ENCODE results near the gene TRAF6.

Gene TRAF6

GRCh38 chr11:36498721-36499120 is 11.4 kb downstream of the TRAF6 start:
- DNase-seq (ENCODE audit: low read depth), result no peak
- TF ChIP-seq CTCF (IDR thresholded peaks at IDR 0.05; ENCODE audit: low read depth, low read length, missing control alignments), result no peak
- in situ Hi-C loops (cut with HindIII; ENCODE audit: low sequenced_read_pairs), result no loop called here
- no peak overlapping the region for H3K4me3 ChIP-seq (ENCODE audit: low read depth, low read length)

- in situ Hi-C loops (cut with HindIII; ENCODE audit: low sequenced_read_pairs), result no loop called here
- H3K4me3 ChIP-seq (ENCODE audit: low read depth, low read length), result no peak overlapping the region
- TF ChIP-seq CTCF (IDR thresholded peaks at IDR 0.05; ENCODE audit: low read depth, low read length, missing control alignments), result no peak
- DNase-seq (ENCODE audit: low read depth), result no peak
These were observed 16.7 kb downstream of the TRAF6 start for GRCh38 chr11:36493332-36493731.

- peak; percentile 76 for TF ChIP-seq CTCF (IDR thresholded peaks at IDR 0.05; ENCODE audit: low read depth, low read length, missing control alignments)
- no peak overlapping the region for H3K4me3 ChIP-seq (ENCODE audit: low read depth, low read length)
- no peak for DNase-seq (ENCODE audit: low read depth)
- in situ Hi-C loops (cut with HindIII; ENCODE audit: low sequenced_read_pairs), result no loop called here
These were observed 17.3 kb downstream of the TRAF6 start for GRCh38 chr11:36492724-36493304.

GRCh38 chr11:36490026-36490806 is 19.9 kb downstream of the TRAF6 start:
- TF ChIP-seq CTCF (IDR thresholded peaks at IDR 0.05; ENCODE audit: low read depth, low read length, missing control alignments), result no peak
- DNase-seq (ENCODE audit: low read depth), result no peak
- in situ Hi-C loops (cut with HindIII; ENCODE audit: low sequenced_read_pairs), result no loop called here
- no peak overlapping the region for H3K4me3 ChIP-seq (ENCODE audit: low read depth, low read length)

- in situ Hi-C loops (cut with HindIII; ENCODE audit: low sequenced_read_pairs), result no loop called here
- no peak overlapping the region for H3K4me3 ChIP-seq (ENCODE audit: low read depth, low read length)
- DNase-seq (ENCODE audit: low read depth), result no peak
- TF ChIP-seq CTCF (IDR thresholded peaks at IDR 0.05; ENCODE audit: low read depth, low read length, missing control alignments), result no peak
These were observed 22.0 kb downstream of the TRAF6 start for GRCh38 chr11:36488096-36488495.

- DNase-seq (ENCODE audit: low read depth), result no peak
- in situ Hi-C loops (cut with HindIII; ENCODE audit: low sequenced_read_pairs), result no loop called here
- TF ChIP-seq CTCF (IDR thresholded peaks at IDR 0.05; ENCODE audit: low read depth, low read length, missing control alignments), result no peak
- no peak overlapping the region for H3K4me3 ChIP-seq (ENCODE audit: low read depth, low read length)
These were observed 22.5 kb downstream of the TRAF6 start for GRCh38 chr11:36487619-36488018.

Data from astrocyte of the cerebellum (primary cell).